Activated T-cell treated with anti-CD3 and anti-CD28 coated beads, Interleukin-2, amount 50 U/mL, for 72 hours (primary cell): ENCODE results near the gene FAM209B. TPM values are rescaled to one million over a fixed set of nuclear protein-coding genes. Genes with fewer than 3 reads are reported as not detected.
"Not testable (repeated sequence)": the region's sequence is repeated elsewhere in the genome, so short reads cannot be mapped to it uniquely, and the experiment has no call there.

ENCODE experiments used
- ATAC-seq, 2 donors: fragments of 150-1000 bp; cut with Tn5 transposase; replicated peaks in 1 of 2; 2 replicates each; pipeline ENCODE4 v1.10.0; 2021; ENCODE audit warnings: moderate library complexity in 2 of 2, mild to moderate bottlenecking in 1 of 2
- DNase-seq, 2 donors: peaks; one replicate each; pipeline ENCODE4 v3.0.0; 2021 to 2022; ENCODE audit warnings: mixed read lengths in 1 of 2
- H3K27ac Mint-ChIP-seq: one replicate; pipeline ENCODE4 v1.8.0; 2022; ENCODE audit warnings: mild to moderate bottlenecking, moderate library complexity, mixed read lengths
- H3K27me3 Mint-ChIP-seq: one replicate; pipeline ENCODE4 v1.8.0; 2022; ENCODE audit warnings: low read depth, mixed read lengths
- H3K36me3 Mint-ChIP-seq, 2 donors: one replicate each; pipeline ENCODE4 v1.8.0; 2022; ENCODE audit warnings: mixed read lengths in 2 of 2, mild to moderate bottlenecking in 1 of 2; ENCODE audit not compliant: insufficient read depth in 2 of 2
- H3K4me1 Mint-ChIP-seq: one replicate; pipeline ENCODE4 v1.8.0; 2022; ENCODE audit warnings: low read depth, mixed read lengths
- H3K4me3 Mint-ChIP-seq, 2 donors: one replicate each; pipeline ENCODE4 v1.8.0; 2022; ENCODE audit warnings: mild to moderate bottlenecking in 2 of 2, mixed read lengths in 2 of 2, moderate library complexity in 2 of 2
- H3K9me3 Mint-ChIP-seq, 2 donors: one replicate each; pipeline ENCODE4 v1.8.0; 2022; ENCODE audit warnings: mixed read lengths in 2 of 2
- total RNA-seq, 2 donors: library from RNA; stranded (reverse); gene quantifications; one replicate each; pipeline ENCODE4 v1.2.3, GENCODE V29; 2022

Gene FAM209B
- total RNA-seq, 2 donors from 2014 or later = 1.3 to 1.7 TPM

GRCh38 chr20:56554869-56555268 lies 21.8 kb downstream of the FAM209B start:
- ATAC-seq (peak; percentile 52 to 76), DNase-seq (peak in 1 of 2 donors; percentile 2)
- no peaks in the 10 kb centered on the region for H3K9me3 Mint-ChIP-seq
- peak overlapping the region; percentile 6 for H3K27ac Mint-ChIP-seq
- H3K36me3 Mint-ChIP-seq = no peaks in the 10 kb centered on the region
- H3K27me3 Mint-ChIP-seq = no peaks in the 10 kb centered on the region
- peaks cover 8% of the 10 kb centered on the region for H3K4me1 Mint-ChIP-seq
- peak overlapping the region in 1 of 2 donors; percentile 1 for H3K4me3 Mint-ChIP-seq

GRCh38 chr20:56558968-56559367 lies 25.9 kb downstream of the FAM209B start:
- Mint-ChIP-seq H3K27me3 (no peaks in the 10 kb centered on the region), H3K4me1 (peaks cover 8% of the 10 kb centered on the region), H3K9me3 (no peaks in the 10 kb centered on the region), H3K36me3 (no peaks in the 10 kb centered on the region), H3K27ac (no peak overlapping the region), H3K4me3 (no peak overlapping the region)
- no peak for DNase-seq
- ATAC-seq = no peak

- H3K4me1 Mint-ChIP-seq, H3K36me3 Mint-ChIP-seq, H3K27ac Mint-ChIP-seq, H3K9me3 Mint-ChIP-seq, H3K27me3 Mint-ChIP-seq, DNase-seq, ATAC-seq, H3K4me3 Mint-ChIP-seq: not testable (repeated sequence)
Observed at GRCh38 chr20:56564526-56564925, 31.5 kb downstream of the FAM209B start.

GRCh38 chr20:56565511-56565910 lies 32.5 kb downstream of the FAM209B start:
- Mint-ChIP-seq H3K27me3 (no peaks in the 10 kb centered on the region), H3K4me3 (no peak overlapping the region), H3K27ac (no peak overlapping the region), H3K9me3 (no peaks in the 10 kb centered on the region), H3K4me1 (no peaks in the 10 kb centered on the region), H3K36me3 (no peaks in the 10 kb centered on the region)
- DNase-seq (no peak), ATAC-seq (no peak)

- Mint-ChIP-seq H3K27me3 (no peaks in the 10 kb centered on the region), H3K4me3 (no peak overlapping the region), H3K27ac (no peak overlapping the region), H3K36me3 (no peaks in the 10 kb centered on the region), H3K4me1 (no peaks in the 10 kb centered on the region), H3K9me3 (no peaks in the 10 kb centered on the region)
- no peak for ATAC-seq
- no peak for DNase-seq
Observed at GRCh38 chr20:56566621-56567020, 33.6 kb downstream of the FAM209B start.

GRCh38 chr20:56570832-56571231 lies 37.8 kb downstream of the FAM209B start:
- H3K4me3 Mint-ChIP-seq = no peak overlapping the region
- no peaks in the 10 kb centered on the region for H3K4me1 Mint-ChIP-seq
- H3K27me3 Mint-ChIP-seq = peaks cover 13% of the 10 kb centered on the region
- no peak for ATAC-seq
- no peaks in the 10 kb centered on the region for H3K36me3 Mint-ChIP-seq
- H3K27ac Mint-ChIP-seq = no peak overlapping the region
- no peak for DNase-seq
- no peaks in the 10 kb centered on the region for H3K9me3 Mint-ChIP-seq

GRCh38 chr20:56572172-56572571 lies 39.1 kb downstream of the FAM209B start:
- Mint-ChIP-seq H3K27me3 (peaks cover 14% of the 10 kb centered on the region), H3K36me3 (no peaks in the 10 kb centered on the region), H3K9me3 (no peaks in the 10 kb centered on the region), H3K4me1 (no peaks in the 10 kb centered on the region), H3K4me3 (no peak overlapping the region), H3K27ac (no peak overlapping the region)
- ATAC-seq (no peak), DNase-seq (no peak)

- Mint-ChIP-seq H3K36me3 (no peaks in the 10 kb centered on the region), H3K4me3 (no peak overlapping the region), H3K27me3 (peaks cover 14% of the 10 kb centered on the region), H3K9me3 (no peaks in the 10 kb centered on the region), H3K4me1 (no peaks in the 10 kb centered on the region), H3K27ac (no peak overlapping the region)
- no peak for DNase-seq
- no peak for ATAC-seq
Observed at GRCh38 chr20:56573986-56574385, 40.9 kb downstream of the FAM209B start.

- ATAC-seq (no peak), DNase-seq (no peak)
- no peaks in the 10 kb centered on the region for H3K36me3 Mint-ChIP-seq
- no peaks in the 10 kb centered on the region for H3K9me3 Mint-ChIP-seq
- H3K27me3 Mint-ChIP-seq = peaks cover 14% of the 10 kb centered on the region
- H3K4me1 Mint-ChIP-seq = no peaks in the 10 kb centered on the region
- H3K4me3 Mint-ChIP-seq = no peak overlapping the region
- no peak overlapping the region for H3K27ac Mint-ChIP-seq
Observed at GRCh38 chr20:56574531-56575142, 41.6 kb downstream of the FAM209B start.

GRCh38 chr20:56575157-56575556 lies 42.1 kb downstream of the FAM209B start:
- no peaks in the 10 kb centered on the region for H3K36me3 Mint-ChIP-seq
- no peak for ATAC-seq

GRCh38 chr20:56575961-56576360 lies 42.9 kb downstream of the FAM209B start:
- no peak overlapping the region for H3K4me3 Mint-ChIP-seq
- H3K27me3 Mint-ChIP-seq = peaks cover 14% of the 10 kb centered on the region
- no peaks in the 10 kb centered on the region for H3K36me3 Mint-ChIP-seq
- no peaks in the 10 kb centered on the region for H3K9me3 Mint-ChIP-seq
- no peaks in the 10 kb centered on the region for H3K4me1 Mint-ChIP-seq
- H3K27ac Mint-ChIP-seq = no peak overlapping the region
- DNase-seq (no peak), ATAC-seq (no peak)

More at GRCh38 chr20:56575157-56575556, 42.1 kb downstream of the FAM209B start:
- no peak for DNase-seq
- no peaks in the 10 kb centered on the region for H3K9me3 Mint-ChIP-seq
- H3K4me1 Mint-ChIP-seq = no peaks in the 10 kb centered on the region
- H3K27me3 Mint-ChIP-seq = peaks cover 14% of the 10 kb centered on the region
- H3K4me3 Mint-ChIP-seq = no peak overlapping the region
- no peak overlapping the region for H3K27ac Mint-ChIP-seq

- peaks cover 21% of the 10 kb centered on the region for H3K27me3 Mint-ChIP-seq
- no peaks in the 10 kb centered on the region for H3K4me1 Mint-ChIP-seq
- ATAC-seq = no peak
- no peak overlapping the region for H3K4me3 Mint-ChIP-seq
- no peaks in the 10 kb centered on the region for H3K36me3 Mint-ChIP-seq
- no peak for DNase-seq
- H3K27ac Mint-ChIP-seq = no peak overlapping the region
- no peaks in the 10 kb centered on the region for H3K9me3 Mint-ChIP-seq
Observed at GRCh38 chr20:56579301-56579710, 46.3 kb downstream of the FAM209B start.

GRCh38 chr20:56580226-56580625 lies 47.2 kb downstream of the FAM209B start:
- ATAC-seq (no peak), DNase-seq (no peak)
- Mint-ChIP-seq H3K36me3 (no peaks in the 10 kb centered on the region), H3K9me3 (no peaks in the 10 kb centered on the region), H3K27me3 (peaks cover 14% of the 10 kb centered on the region), H3K27ac (no peak overlapping the region), H3K4me1 (no peaks in the 10 kb centered on the region), H3K4me3 (no peak overlapping the region)

- H3K4me3 Mint-ChIP-seq = no peak overlapping the region
- ATAC-seq (no peak), DNase-seq (no peak)
- H3K9me3 Mint-ChIP-seq = no peaks in the 10 kb centered on the region
- no peak overlapping the region for H3K27ac Mint-ChIP-seq
- H3K36me3 Mint-ChIP-seq = no peaks in the 10 kb centered on the region
- no peaks in the 10 kb centered on the region for H3K4me1 Mint-ChIP-seq
- peaks cover 7% of the 10 kb centered on the region for H3K27me3 Mint-ChIP-seq
Observed at GRCh38 chr20:56581701-56582100, 48.7 kb downstream of the FAM209B start.
